NCI-H2171 treated with DMSO at 0.1 percent for 48 hours (cell line): ENCODE measurements around the gene DNAJC17.

ENCODE experiments used
- DNase-seq: peaks from one replicate; lab custom pipeline; 2025; lab: John Stamatoyannopoulos, UW

Gene DNAJC17

DNA sequence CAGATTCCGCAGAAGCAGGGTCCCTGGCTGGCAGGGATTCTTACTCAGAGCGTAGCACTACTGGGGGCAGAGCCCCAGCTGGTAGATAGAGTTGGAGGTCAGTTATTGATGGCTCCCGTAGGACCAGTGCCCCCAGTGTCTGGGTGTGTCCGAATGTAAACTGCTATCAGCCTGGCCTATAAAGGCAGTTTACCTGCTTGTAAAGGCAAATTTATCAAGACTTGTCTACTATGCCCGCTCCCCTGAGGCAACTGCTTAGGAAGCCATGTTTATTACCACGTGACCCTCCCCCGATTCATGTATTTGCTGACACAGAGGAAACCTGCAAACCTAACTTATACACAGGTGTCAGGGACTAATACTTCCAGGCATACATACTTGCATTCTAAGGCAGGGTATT, 21.8 kb upstream of the DNAJC17 start:
- no peak for DNase-seq

DNA sequence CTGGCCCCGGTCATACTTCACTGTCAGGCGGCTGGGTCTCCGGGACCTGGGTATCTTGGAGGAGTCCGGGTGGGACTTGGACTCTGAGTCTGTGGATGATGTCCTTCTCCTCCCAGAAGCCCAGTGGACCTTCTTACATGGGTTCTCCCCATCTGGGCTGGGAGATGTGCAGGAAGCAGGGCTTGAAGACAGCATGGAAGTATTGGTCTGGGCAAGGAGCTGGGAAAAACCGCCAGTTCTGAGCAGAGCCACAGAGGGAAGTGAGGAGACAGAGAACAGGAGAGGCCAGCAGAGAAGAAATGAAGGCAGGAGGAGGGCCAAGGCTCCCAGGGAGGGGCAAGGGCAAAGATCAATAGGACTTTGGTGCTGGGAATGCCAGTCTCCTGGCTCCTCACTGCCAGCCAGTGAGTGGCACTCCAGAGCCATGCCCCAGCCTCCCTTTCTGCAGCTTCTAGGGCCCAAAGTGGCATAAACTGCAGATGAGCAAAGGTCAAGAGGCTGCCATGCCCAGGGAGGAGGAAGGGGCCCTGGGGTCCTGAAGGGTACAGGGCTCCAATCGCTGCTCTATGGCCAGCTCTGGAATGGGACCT, 21.3 kb upstream of the DNAJC17 start, which contains the start of gene PPP1R14D:
TSS of gene PPP1R14D (minus strand) at position 262 of the 590 bp plus-strand sequence. CDS start at position 195, 67 bp downstream.
- DNase-seq, result no peak

DNA sequence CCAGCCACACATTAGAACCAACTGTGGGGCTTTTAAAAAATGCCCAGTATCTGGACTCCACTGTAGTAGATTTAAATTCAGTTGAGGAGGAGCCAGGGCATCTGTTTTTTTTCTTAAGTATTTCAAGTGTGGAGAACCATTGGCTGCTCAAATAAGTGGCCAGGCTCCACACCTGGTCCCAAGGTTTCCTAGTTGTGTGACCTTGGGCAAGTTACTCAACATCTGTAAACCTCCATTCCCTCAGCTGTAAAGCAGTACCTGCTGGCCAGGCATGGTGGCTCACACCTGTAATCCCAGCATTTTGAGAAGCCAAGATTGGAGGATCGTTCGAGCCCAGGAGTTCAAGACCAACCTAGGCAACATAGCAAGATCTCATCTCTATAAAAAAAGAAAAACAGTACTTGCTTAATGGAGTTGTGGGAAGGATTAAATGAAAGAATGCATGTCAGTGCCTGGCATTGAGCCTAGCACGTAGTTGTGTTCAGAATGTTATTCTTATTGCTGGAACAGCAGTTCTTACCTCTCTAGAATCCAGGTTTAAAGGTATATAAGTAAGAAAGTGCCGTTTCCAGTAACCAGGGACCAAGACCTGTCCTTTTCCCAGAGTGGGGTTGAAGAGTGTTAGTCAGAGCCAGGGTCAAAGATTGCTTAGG, 19.3 kb upstream of the DNAJC17 start:
- DNase-seq, result no peak

DNA sequence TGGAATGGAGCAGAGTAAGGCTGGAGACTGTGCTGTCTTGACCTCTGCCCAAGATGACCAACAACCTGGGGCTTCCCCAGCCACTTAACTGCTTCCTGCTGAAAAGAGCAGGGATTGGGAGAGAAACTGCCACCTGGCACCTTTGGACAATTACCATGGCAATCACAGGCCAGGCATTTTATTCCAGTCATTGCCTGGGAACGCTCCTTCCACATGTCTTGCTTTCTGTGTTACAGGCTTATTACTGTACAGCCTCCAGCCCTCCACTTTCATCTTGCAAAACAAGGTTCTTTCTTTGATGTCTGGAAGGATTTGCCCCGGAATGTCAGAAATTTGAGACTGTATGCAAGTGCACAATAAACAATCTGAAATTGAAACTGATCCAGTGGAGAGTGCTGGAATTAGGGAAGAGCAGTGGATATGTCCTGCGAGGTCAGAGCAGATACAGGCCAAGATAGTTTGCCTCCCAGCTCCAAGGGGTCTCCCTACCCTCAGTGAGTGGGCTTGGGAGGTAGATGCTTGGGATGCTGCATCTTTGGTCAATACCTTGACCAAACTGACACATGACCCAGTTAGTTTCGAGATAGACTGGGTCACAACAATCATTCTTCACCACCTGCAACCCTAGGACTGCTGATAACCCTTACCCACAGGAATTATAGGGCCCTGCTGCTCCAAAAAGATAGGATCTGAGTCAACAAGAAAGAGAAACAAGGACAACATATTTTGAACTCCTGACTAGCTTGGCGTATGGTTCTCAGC, 18.6 kb upstream of the DNAJC17 start:
- DNase-seq, result no peak

DNA sequence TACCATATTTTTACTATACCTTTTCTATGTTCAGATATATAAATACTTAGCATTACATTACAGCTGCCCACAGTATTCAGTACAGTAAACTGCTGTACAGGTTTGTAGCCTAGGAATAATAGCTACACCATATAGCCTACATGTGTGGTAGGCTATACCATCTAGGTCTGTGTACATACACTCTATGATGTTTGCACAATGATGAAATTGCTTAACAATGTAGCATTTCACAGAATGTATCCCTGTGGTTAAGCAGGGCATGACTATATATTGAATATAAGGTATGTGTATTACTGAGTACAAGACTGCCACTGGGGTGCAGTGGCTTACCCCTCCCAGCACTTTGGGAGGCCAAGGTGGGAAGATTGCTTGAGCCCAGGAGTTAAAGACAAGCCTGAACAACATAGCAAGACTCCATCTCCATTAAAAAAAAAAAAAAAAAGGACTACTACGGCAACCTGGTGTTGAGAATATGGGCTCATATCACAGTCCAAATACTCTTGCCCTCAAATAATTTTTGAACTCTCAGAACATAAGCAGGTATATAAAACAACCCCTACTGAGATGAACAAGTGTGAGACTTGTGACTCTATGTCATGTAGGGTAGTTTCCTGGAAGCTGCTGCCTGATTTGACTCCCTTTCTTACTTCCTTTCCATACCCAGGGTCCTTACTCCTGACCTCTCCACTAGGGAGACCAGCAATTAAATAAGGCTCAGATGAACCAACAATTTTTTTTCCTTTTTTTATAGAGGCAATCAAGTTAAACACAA, 16.5 kb upstream of the DNAJC17 start:
- DNase-seq, result no peak

DNA sequence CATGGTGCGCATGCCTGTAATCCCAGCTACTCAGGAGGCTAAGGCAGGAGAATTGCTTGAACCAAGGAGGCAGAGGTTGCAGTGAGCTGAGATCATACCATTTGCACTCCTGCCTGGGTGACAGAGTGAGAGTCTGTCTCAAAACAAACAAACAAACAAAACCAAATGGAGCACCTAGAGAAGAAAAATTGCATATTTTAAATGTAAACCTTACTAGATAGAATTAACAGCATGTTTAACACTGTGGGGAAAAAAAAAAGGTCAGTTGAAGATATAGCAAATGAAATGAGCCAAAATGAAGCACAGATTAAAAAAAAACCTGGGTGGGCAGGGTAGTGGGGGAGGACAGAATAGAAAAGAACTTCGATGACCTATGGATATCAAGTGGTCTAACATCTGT, 13.9 kb upstream of the DNAJC17 start:
- DNase-seq, result no peak

DNA sequence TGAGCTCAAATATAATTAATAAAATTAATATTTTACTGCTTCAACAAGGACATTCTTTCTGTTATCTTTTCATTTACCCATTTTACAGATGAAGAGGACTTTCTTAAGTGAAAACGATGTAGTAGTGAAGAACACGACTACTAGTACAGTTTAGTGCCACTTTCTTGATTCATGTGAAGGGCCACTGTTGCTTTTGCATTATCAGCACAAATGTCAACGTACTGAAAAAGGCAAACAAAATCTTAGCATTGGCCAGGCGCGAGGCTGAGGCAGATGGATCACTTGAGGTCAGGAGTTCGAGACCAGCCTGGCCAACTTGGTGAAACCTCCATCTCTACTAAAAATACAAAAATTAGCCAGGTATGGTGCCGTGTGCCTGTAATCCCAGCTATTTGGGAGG, 11.8 kb upstream of the DNAJC17 start:
- DNase-seq, result no peak

DNA sequence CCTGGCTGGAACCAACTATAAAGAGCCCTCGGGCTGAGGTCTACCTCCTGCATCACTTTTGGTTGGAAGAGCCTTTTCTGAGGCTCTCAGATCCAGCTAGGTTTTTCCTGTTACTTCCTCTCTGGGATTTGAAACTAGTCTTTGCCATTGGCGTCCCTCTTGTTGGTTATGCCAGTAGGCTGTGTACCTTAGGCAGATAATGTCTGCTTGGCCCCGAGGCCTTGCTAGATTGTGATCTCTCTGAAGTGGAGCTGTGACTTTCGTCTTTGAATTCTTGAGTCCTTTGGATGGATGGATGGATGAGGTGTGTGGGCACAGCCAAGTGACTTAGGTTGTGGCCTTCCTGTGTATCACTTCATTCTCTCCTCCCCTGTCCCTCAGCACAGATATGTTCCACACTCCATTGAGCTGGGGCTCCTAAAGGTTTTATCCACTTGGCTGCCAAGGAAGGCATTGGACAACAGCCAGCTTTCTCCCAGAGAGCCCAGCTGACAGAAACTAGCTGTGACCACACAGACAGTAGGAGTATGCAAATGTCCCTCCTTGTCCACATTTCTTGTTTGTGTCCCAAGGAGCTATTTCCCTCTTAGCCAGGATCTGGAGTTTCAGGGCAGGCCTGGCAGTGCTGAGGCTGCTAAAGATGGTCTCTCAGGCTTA, 7.9 kb upstream of the DNAJC17 start:
- DNase-seq, result no peak

DNA sequence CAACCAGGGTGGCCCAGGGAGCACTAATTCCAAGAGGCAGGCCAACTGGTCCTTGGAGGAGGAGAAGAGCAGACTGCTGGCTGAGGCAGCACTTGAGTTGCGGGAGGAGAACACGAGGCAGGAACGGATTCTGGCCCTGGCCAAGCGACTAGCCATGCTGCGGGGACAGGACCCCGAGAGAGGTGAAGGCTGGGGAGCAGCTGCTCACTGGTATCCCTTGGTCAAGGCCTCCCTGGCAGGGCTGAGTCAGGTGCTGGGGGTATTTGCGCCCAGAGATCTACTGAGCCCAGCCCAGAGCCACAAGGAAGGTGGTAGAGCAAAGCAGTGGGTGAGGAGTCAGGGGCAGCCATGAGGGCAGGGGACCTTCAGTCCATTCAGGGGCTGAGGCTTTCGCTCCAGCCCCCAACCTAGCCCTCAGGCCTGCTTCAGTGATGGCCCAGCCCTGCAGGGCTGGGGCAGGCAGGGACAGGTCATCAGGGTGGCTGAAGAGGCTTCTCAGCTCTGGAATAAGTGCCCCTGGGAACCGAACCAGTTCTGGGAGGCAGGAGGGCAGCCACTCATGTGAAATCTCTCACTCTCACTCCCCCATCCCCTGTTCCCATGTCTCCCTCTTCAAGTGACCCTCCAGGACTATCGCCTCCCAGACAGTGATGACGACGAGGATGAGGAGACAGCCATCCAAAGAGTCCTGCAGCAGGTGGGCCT, 5.6 kb upstream of the DNAJC17 start:
- DNase-seq, result no peak

DNA sequence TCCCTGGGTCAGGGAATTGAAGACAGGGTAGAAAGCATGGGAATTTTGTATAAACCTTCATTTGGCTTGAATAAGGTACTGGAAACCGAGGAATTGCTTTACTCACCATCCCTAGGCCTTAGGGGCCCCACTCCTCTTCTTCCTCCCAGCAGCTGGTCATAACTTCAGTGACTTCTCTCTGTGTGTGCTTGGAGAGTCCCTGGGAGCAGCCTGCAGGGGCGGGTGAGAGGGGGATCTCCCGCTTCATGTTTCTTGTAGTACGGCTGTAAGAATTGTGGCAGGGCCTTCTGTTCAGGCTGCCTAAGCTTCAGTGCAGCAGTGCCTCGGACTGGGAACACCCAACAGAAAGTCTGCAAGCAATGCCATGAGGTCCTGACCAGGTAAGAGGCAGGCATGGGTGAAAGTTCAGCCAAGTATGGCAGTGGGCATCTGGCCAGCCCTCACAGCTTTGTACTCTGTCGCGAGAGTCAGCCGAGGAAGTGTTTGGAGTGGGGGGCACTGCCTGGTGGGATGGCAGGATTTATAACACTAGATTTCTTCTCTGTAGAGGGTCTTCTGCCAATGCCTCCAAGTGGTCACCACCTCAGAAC, 1.7 kb upstream of the DNAJC17 start:
- no peak for DNase-seq

DNA sequence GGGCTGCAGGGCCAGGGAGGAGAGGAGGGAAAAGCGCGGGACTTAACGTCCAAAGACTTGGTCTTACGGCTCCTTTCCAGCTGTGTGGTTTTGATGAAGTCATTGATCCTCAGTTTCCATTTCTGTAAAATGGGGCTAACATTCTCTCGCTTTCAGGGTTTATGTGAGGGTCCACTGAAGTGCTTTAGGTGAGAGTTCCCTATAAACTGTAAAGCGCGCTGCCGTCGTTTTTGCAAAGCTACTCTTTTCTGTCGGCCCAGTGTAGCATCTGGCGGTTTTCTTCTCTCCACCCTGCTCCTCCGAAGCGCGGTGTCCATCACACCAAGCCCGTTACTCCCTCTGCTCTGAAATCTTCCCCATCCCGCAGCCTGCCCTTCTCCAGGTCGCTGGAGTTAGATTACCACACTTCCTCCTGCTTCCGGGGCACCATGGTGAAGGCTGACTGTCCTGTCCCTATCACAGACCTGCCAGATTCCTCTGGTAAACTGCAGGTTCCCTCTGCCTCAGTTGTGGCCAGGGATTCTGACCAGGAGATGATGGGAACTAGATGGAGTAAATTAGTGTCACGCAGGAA, 702 bp upstream of the DNAJC17 start:
- DNase-seq, result no peak

DNA sequence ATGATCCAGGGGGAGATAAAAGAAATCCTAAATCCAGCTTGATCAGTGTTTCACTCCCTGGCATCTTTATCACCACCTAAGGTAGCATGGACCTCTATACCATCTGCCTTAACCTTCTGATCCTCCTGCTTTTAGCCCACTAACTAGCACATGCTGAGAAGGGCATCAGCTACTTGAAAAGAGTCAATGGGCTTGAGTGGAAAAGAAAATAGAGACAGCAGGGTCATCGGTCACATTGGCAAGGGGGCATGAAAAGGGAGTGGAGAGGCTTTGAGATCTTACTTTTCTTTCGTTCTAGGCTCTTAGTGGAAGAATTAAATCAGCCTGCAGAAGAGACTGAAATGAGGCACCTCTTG, 623 bp downstream of the DNAJC17 start:
- no peak for DNase-seq

DNA sequence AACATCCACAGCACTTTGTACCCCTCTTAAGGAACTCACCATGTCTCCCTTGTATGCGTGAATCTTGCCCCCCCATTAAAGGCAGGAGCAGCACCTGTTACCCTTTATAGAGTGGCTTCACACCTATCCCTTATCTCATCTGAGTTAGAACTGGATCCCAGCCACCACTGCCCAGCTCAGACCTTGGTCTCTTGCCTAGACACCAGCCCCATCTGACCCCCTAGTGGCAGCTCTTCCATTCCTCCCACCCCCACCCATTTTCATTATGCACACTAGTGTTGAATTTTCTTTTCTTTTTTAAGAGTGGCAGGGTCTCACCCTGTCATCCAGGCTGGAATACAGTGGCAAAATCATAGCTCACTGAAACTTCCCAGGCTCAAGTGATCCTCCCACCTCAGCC, 3.6 kb downstream of the DNAJC17 start:
- no peak for DNase-seq

DNA sequence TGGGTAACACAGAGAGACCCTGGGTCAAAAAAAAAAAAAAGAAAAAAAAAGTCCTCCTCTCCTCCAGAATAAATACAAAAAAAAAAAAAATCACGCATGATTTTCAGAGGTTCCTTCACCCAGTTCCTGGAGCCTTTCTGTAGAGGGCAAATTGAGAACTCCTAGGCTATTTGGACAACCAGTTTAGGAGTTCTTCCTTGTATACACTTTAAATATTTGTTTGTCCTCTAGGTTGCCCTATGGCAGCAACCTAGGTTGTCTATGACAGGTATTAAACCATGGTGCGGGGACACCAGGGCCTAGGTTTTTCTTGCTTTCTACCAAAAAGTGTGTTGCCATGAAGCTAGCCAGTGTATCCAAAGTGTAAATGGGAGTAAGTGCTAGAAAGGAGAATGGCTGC, 4.2 kb downstream of the DNAJC17 start:
- no peak for DNase-seq

DNA sequence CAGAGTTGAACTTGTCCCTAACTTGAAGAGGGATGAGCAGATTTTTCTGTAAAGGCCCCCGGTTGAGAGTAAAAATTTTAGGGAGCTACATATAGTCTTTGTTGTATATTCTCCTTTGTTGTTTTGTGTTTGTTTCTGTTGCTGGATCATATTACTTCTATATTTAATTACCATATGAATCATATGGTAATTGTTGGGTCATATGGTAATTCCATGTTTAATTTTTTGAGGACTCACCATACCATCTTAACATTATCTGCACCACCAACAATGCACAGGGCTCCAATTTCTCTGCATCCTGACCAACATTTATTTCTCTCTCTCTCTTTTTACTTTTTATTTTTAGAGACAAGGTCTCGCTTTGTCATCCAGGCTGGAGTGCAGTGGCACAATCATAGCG, 7.8 kb downstream of the DNAJC17 start:
- no peak for DNase-seq

DNA sequence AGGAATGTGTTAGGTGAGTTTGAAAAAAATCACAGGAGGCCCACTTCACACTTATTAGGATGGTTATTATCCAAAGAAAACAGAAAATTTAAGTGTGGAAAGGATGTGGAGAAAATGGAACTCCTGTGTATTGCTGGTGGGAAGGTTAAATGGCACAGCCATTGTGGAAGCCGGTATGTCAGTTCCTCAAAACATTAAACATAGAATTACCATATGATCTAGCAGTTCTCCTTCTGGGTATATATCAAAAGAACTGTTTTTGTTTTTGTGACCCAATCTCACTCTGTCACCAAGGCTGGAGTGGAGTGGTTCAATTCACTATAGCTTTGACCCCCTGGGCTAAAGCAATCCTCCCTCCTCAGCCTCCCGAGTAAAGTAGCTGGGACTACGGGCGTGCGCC, 10.8 kb downstream of the DNAJC17 start:
- no peak for DNase-seq

DNA sequence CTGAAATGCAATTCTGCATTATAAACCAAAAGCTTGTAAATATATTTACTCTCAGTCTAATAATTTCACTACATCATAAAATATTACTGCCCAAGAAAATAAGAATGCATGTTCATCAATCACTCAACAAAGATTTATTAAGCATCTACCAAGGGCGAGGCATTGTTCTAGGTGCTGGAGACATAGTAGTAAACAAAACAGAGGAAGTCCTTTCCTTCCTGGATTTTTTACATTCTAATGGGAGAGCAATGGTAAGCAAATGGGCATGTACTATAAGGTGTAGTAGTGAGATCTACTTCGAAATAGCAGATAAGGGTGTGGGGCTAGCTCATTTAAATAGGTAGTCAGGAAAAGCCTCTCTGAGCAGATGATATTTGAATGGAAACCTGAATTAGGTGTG, 11.2 kb downstream of the DNAJC17 start:
- no peak for DNase-seq

DNA sequence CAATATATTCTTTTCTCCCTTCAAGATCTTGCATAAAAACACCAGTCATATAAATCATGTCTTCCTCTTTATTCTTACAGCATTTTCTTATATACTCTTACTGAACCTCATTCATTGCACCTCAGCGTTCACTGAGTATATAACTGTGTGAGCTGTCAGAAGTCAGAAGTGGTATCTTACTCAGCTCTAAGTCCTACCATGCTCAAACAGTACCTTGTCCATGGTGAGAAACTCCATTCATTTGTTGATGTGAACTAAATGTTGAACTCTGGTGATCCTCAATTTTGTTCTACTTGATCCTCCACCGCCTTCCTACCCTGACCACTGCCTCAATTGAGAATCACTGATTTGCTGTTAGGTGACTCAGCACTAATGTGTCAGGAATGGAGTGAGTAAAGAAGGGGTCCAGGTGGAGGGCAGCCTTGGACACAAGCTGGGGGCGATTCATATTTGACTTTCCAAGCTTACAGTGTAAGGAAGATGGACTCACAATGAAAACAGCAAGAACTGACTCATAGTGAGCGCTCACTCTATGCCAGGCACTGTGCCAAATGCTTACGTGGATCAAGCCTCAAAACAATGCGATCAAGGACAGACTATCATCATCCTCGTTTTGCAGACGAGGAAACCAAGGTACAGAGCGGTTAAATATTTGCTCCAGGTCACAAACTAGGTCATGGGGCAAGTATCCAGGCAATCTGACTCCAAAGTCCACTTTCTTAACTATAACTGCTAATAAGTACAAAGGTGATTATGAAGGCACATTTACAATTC, 13.9 kb downstream of the DNAJC17 start:
- no peak for DNase-seq

DNA sequence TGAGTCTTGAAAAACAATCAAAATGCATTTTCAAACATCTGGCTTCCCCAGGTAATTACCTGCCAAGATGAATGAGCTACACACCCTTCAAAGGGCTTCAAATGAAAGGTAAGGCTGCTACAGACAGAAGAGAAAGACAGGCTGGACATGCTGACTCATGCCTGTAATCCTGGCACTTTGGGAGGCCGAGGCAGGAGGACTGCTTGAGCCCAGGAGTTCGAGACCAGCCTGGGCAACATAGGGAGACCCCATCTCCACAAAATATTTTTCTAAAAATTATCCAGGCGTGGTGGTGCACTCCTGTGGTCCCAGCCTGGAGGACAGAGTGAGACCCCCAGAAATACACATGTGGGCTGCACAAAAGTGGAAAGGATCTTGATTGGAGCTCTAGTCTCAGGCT, 14.9 kb downstream of the DNAJC17 start:
- peak; percentile 9 for DNase-seq

DNA sequence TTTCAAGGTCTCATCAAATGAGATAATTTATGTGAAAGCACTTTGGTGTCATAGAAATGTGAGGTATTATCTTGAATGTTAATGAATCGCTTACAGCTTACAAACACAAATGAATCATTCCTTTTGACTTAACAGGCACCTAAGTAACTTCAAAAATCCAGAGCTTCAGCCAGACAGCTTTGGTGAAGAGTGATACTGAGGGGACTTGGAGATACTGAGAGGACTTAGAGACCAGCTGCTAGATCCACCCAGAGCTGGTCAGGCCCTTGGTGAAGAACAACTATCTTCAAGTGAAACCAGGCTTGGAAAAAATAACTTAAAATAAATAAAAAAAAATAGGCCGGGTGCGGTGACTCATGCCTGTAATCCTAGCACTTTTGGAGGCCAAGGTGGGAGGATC, 16.6 kb downstream of the DNAJC17 start:
- DNase-seq, result no peak
